Endothelial cell of umbilical vein (primary cell): ENCODE data around the gene DCUN1D2. TPM values are rescaled to one million over a fixed set of nuclear protein-coding genes. Genes with fewer than 3 reads are reported as not detected.

Experiments
- BruUV-seq: library from RNA; stranded (reverse); fragments of 400-500 nt; replicated peaks from 2 replicates; lab custom pipeline; 2021; lab: Mats Ljungman, UMichigan
- CTCF ChIA-PET: fragments of 300-600, 350-600 bp; sonication (Branson Sonifier 250); formaldehyde crosslinking; loops from one replicate; lab custom pipeline; 2021; ENCODE audit warnings: antibody characterized with exemption, inconsistent platforms; lab: Charles Lee
- POLR2A ChIA-PET: fragments of 300-600, 350-600 bp; sonication (Branson Sonifier 250); formaldehyde crosslinking; loops from one replicate; lab custom pipeline; 2021; ENCODE audit warnings: antibody characterized with exemption, inconsistent platforms; lab: Charles Lee
- DNase-seq: peaks from one replicate; pipeline ENCODE4 v3.0.0-alpha.2; 2011; ENCODE audit warnings: low read depth, low spot score
- FAIRE-seq: peaks from 2 replicates; lab custom pipeline; 2011; peaks lifted over from hg19 to GRCh38; lab: Jason Lieb, UNC
- H2AFZ ChIP-seq: 2 replicates; pipeline ENCODE4 v1.6.0; 2012; ENCODE audit warnings: low read depth, low read length, control low read depth, inconsistent platforms
- H3K27ac ChIP-seq: 2 replicates; pipeline ENCODE4 v1.5.1; 2011; ENCODE audit warnings: low read depth, mild to moderate bottlenecking, control low read depth, low read length, moderate library complexity; ENCODE audit not compliant: insufficient read depth
- H3K27me3 ChIP-seq, 2 experiments: 2 replicates each; pipeline versions ENCODE4 v1.6.0 to v1.6.1; 2011; ENCODE audit warnings: low read length in 2 of 2, mixed read lengths in 1 of 2; ENCODE audit not compliant: control insufficient read depth in 2 of 2, insufficient read depth in 2 of 2
- H3K36me3 ChIP-seq, 2 experiments: 2 replicates in 1 of 2; 3 replicates in 1 of 2; pipeline ENCODE4 v1.5.1; 2011; ENCODE audit warnings: low read length in 2 of 2, mild to moderate bottlenecking in 1 of 2, moderate library complexity in 1 of 2; ENCODE audit not compliant: control insufficient read depth in 2 of 2, insufficient read depth in 2 of 2; ENCODE audit errors: extremely low read depth in 1 of 2
- H3K4me1 ChIP-seq: 3 replicates; pipeline ENCODE4 v1.5.1; 2011; ENCODE audit warnings: mild to moderate bottlenecking, low read length; ENCODE audit not compliant: control insufficient read depth, insufficient read depth; ENCODE audit errors: extremely low read depth
- H3K4me2 ChIP-seq: 2 replicates; pipeline ENCODE4 v1.6.1; 2011; ENCODE audit warnings: low read length, control low read depth, mixed read lengths; ENCODE audit not compliant: insufficient read depth
- H3K4me3 ChIP-seq, 3 experiments: fragments of 200-600 bp in 1 of 3; sonication (generic), shearing (Covaris generic) in 1 of 3; replicated peaks in 1 of 3; 2 replicates each; pipeline ENCODE4 v1.5.1; 2011 to 2016; ENCODE audit warnings: control low read depth in 3 of 3, low read length in 3 of 3, mild to moderate bottlenecking in 2 of 3, inconsistent platforms in 1 of 3, low read depth in 1 of 3, moderate library complexity in 1 of 3; ENCODE audit not compliant: insufficient read depth in 1 of 3
- H3K79me2 ChIP-seq: 2 replicates; pipeline ENCODE4 v1.6.0; 2012; ENCODE audit warnings: low read length, inconsistent platforms; ENCODE audit not compliant: control insufficient read depth, insufficient read depth
- H3K9ac ChIP-seq: replicated peaks from 2 replicates; pipeline ENCODE3; 2011; ENCODE audit warnings: low read length, control low read depth; ENCODE audit not compliant: insufficient read depth; ENCODE audit errors: extremely low read depth
- H3K9me1 ChIP-seq: replicated peaks from 3 replicates; pipeline ENCODE4 v1.6.0; 2011; ENCODE audit warnings: mild to moderate bottlenecking, low read length; ENCODE audit not compliant: control insufficient read depth, insufficient read depth; ENCODE audit errors: extremely low read depth
- H3K9me3 ChIP-seq: replicated peaks from 2 replicates; pipeline ENCODE4 v1.5.1; 2012; ENCODE audit warnings: low read length, inconsistent platforms; ENCODE audit not compliant: control insufficient read depth, insufficient read depth
- H4K20me1 ChIP-seq: replicated peaks from 2 replicates; pipeline ENCODE3; 2011; ENCODE audit warnings: mild to moderate bottlenecking, low read length; ENCODE audit not compliant: control insufficient read depth, insufficient read depth; ENCODE audit errors: extremely low read depth
- EZH2 ChIP-seq: IDR thresholded peaks from 2 replicates; pipeline ENCODE4 v1.6.1; 2012; ENCODE audit warnings: borderline replicate concordance, low read depth, mild to moderate bottlenecking, moderate library complexity, low read length, inconsistent platforms; ENCODE audit not compliant: severe bottlenecking
- FOS ChIP-seq: IDR thresholded peaks from 2 replicates; pipeline ENCODE4 v1.6.1; 2011; ENCODE audit warnings: mild to moderate bottlenecking, low read length, moderate library complexity, borderline replicate concordance; ENCODE audit not compliant: insufficient read depth
- GATA2 ChIP-seq: IDR thresholded peaks from 2 replicates; pipeline ENCODE4 v1.7.0; 2011; ENCODE audit warnings: low read depth, mild to moderate bottlenecking, moderate library complexity, mixed read lengths, low read length; ENCODE audit not compliant: insufficient read length, insufficient read depth
- JUN ChIP-seq: IDR thresholded peaks from 2 replicates; pipeline ENCODE4 v1.6.1; 2011; ENCODE audit warnings: borderline replicate concordance, low read depth; ENCODE audit not compliant: insufficient read length, insufficient read depth
- MYC ChIP-seq: IDR thresholded peaks from one replicate; pipeline ENCODE4 v1.6.1; 2011; ENCODE audit warnings: mild to moderate bottlenecking, low read depth, low read length
- POLR2A ChIP-seq: IDR thresholded peaks from 2 replicates; pipeline ENCODE4 v1.6.1; 2012; ENCODE audit warnings: low read depth, mild to moderate bottlenecking, control low read depth, low read length
- POLR2AphosphoS5 ChIP-seq: IDR thresholded peaks from 2 replicates; pipeline ENCODE4 v1.6.1; 2012; ENCODE audit warnings: low read depth, mild to moderate bottlenecking, control low read depth, low read length, moderate library complexity; ENCODE audit not compliant: insufficient read depth
- dilution Hi-C: fragments of 300-500 bp; cut with MboI; formaldehyde crosslinking; loops from one replicate; pipeline ENCODE4 v1.15.0; 2019; ENCODE audit warnings: low sequenced_read_pairs; ENCODE audit not compliant: extremely low pct_ligation_motif_present
- intact Hi-C: fragments of 100-400 bp; cut with micrococcal nuclease; formaldehyde crosslinking; loops from one replicate; pipeline ENCODE4 v1.10.0; 2022
- polyA plus RNA-seq, 4 experiments: library from polyadenylated mRNA; depleted of rRNA in 3 of 4; stranded (reverse) in 3 of 4; unstranded in 1 of 4; fragments of >200 nt; gene quantifications; 2 replicates each; pipeline versions ENCODE4 v1.2.1 to v1.2.3, GENCODE V29; 2011 to 2012; ENCODE audit warnings: missing spikeins in 1 of 4
- total RNA-seq: library from RNA; stranded (reverse); gene quantifications from 2 replicates; pipeline ENCODE4 v1.2.3, GENCODE V29; 2021
- TF ChIP-seq, protein P1 (sequence below): IDR thresholded peaks from 2 replicates; pipeline ENCODE4 v1.6.1; 2011; ENCODE audit not compliant: insufficient read depth, insufficient read length
- TF ChIP-seq, protein P2 (sequence below), 2 donors: IDR thresholded peaks; 1 replicate in 1 of 2; 2 replicates in 1 of 2; pipeline ENCODE4 v1.5.1; 2011; ENCODE audit warnings: low read length in 2 of 2, mild to moderate bottlenecking in 2 of 2, moderate library complexity in 2 of 2, control low read depth in 1 of 2, inconsistent platforms in 1 of 2, low read depth in 1 of 2; ENCODE audit not compliant: insufficient read depth in 1 of 2; ENCODE audit errors: extremely low read depth in 1 of 2

DCUN1D2 gene
- total and polyA plus RNA-seq, 2 donors (not counting 3 experiments of a cell fraction or from before 2014, with no cell fraction given): 10.5 to 24.9 TPM

DNA sequence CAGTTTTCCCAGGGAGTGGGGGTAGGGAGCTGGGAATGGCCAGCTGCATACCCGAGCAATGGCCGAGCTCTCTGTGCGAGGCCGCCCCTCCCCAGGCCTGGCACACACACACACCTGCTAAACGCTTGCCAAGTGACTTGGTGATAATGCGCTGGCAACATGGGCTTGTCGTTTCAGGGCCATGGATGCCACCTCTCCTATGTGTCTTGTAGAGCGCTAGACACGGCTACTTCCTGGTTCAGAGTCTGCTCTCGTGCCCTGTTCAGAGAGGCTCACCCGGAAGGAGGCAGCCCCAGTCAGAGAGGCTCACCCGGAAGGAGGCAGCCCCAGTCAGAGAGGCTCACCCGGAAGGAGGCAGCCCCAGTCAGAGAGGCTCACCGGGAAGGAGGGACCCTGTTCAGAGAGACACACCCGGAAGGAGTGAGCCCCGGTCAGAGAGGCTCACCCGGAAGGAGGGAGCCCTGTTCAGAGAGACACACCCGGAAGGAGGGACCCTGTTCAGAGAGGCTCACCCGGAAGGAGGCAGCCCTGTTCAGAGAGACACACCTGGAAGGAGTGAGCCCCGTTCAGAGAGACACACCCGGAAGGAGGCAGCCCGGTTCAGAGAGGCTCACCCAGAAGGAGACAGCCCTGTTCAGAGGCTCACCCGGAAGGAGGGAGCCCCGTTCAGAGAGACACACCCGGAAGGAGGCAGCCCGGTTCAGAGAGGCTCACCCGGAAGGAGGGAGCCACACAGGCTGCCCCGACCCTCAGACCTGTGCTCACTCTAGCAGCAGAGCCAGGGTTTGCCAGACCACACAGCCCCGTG, 41.4 kb downstream of the DCUN1D2 start:
- H3K9ac ChIP-seq: no peak overlapping the region
- dilution Hi-C loops (no loop called here), intact Hi-C loops (no loop called here)
- peak overlapping the region; percentile 46 for H3K4me2 ChIP-seq
- DNase-seq (no peak), FAIRE-seq (peak; percentile 96)
- H3K36me3 ChIP-seq: no peaks in the 10 kb centered on the region
- no peaks in the 10 kb centered on the region for H3K9me3 ChIP-seq
- H2AFZ ChIP-seq: peak overlapping the region; percentile 76
- TF ChIP-seq MYC (no peak), FOS (no peak), GATA2 (no peak), POLR2A (no peak), JUN (no peak), EZH2 (no peak), POLR2AphosphoS5 (no peak)
- TF ChIP-seq, protein P1, sequence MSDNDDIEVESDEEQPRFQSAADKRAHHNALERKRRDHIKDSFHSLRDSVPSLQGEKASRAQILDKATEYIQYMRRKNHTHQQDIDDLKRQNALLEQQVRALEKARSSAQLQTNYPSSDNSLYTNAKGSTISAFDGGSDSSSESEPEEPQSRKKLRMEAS: no peak
- TF ChIP-seq, protein P2, sequence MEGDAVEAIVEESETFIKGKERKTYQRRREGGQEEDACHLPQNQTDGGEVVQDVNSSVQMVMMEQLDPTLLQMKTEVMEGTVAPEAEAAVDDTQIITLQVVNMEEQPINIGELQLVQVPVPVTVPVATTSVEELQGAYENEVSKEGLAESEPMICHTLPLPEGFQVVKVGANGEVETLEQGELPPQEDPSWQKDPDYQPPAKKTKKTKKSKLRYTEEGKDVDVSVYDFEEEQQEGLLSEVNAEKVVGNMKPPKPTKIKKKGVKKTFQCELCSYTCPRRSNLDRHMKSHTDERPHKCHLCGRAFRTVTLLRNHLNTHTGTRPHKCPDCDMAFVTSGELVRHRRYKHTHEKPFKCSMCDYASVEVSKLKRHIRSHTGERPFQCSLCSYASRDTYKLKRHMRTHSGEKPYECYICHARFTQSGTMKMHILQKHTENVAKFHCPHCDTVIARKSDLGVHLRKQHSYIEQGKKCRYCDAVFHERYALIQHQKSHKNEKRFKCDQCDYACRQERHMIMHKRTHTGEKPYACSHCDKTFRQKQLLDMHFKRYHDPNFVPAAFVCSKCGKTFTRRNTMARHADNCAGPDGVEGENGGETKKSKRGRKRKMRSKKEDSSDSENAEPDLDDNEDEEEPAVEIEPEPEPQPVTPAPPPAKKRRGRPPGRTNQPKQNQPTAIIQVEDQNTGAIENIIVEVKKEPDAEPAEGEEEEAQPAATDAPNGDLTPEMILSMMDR (IDR thresholded peaks at IDR 0.05; ENCODE audit: extremely low read depth in 1 of 2, insufficient read depth in 1 of 2, low read depth in 1 of 2, low read length in 2 of 2): no peak
- no peaks in the 10 kb centered on the region for H4K20me1 ChIP-seq
- H3K4me1 ChIP-seq: peaks cover 4% of the 10 kb centered on the region
- H3K27me3 ChIP-seq: no peaks in the 10 kb centered on the region
- no peaks in the 10 kb centered on the region for H3K9me1 ChIP-seq
- no peaks in the 10 kb centered on the region for H3K79me2 ChIP-seq
- peak overlapping the region; percentile 0 to 37 (median 7) for H3K4me3 ChIP-seq
- H3K27ac ChIP-seq: peak overlapping the region; percentile 16
- no TSS peak for BruUV-seq
- CTCF ChIA-PET: interaction anchor here (2.3 kb wide), 1 partner anchor 506 kb away, joined by 7 read pairs; no protein-coding TSS in a partner anchor
- POLR2A ChIA-PET: no interaction called here
